ENCODE data around the gene STEAP1. TPM values are rescaled to one million over a fixed set of nuclear protein-coding genes. Genes with fewer than 3 reads are reported as not detected.
"Not testable (repeated sequence)": the region's sequence is repeated elsewhere in the genome, so short reads cannot be mapped to it uniquely, and the experiment has no call there.

The STEAP1 gene
- polyA plus RNA-seq, 3 donors, result 10.4 to 16.2 (median 14.0) TPM

DNA sequence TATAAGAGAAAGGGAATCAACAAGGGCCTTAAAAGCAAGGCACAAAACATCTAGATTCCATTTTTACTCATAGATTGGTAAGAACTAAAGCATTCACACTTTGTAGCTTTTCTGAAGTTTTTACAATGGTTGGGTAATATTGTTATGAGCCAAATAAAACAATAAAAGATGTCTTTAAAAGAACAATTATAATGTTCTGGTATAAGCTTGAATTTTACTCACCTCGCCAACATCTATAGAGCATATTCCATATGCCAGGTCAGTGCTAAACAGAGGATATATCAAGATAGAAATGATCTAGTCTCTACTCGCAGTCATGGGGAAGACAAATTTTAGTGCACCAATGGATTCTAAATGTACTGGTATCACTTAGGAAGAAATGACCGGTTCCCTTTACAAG is 11.9 kb downstream of the STEAP1 start:
- DNase-seq (ENCODE audit: extremely low read depth in 1 of 11, low read depth in 9 of 11, low spot score in 4 of 11), result no peak

DNA sequence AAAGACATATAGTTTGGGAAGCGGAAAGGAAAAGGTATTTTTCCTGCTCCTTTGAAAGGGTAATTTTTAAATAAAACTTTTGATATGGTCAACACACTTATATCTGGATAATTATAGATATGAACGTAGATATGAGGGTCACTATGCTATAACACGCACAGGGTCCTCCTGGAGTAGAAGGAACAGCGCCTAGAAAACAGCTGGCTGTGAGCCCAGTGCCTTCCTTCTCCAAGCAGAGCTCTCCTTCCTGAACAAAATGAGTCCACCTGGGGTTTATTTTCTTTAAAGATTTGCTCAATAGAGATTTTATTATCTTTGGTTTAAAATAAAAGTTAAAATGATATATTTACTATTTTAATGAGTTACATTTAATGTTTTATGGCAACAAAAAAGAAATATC is 13.1 kb downstream of the STEAP1 start:
- no peak for DNase-seq (ENCODE audit: extremely low read depth in 1 of 11, low read depth in 9 of 11, low spot score in 4 of 11)

DNA sequence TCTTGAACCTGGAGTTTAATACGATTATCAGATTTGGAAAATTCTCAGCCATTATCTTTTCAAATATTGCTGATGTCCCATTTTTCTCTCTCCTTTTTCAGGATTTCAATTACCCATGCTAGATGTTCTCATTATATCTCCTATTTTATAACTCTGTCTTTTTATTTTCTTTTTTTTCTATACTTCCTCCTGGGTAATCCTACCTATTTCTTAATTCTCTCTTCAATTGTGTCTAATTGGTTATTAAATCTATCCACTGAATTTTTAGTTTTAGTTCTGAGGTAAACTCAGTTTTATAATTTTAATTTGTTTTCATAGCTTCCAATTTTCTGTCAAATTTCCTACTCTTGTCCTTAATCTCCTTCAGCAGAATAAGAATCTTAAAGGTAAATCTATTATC is 15.6 kb downstream of the STEAP1 start:
- no peak for DNase-seq (ENCODE audit: extremely low read depth in 1 of 11, low read depth in 9 of 11, low spot score in 4 of 11)

DNA sequence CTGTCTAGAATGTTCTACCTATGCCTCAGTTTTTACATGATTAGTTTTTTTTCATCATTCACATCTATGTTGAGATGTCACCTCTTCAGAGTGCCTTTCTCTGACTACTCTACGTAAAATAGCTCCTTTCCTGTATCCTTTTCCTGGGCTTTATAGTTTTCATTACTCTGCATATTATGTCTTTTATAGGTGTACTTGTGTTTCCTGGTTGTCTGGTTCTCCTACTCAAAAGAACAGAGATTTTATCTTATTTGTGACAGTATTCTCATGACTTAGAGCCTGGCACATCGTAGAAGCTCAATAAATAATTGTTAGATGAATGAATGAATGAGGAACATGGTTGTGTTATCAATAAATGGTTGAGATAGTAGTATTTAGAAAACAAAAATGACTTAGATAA is 17.9 kb downstream of the STEAP1 start:
- DNase-seq (ENCODE audit: extremely low read depth in 1 of 11, low read depth in 9 of 11, low spot score in 4 of 11), result no peak

DNA sequence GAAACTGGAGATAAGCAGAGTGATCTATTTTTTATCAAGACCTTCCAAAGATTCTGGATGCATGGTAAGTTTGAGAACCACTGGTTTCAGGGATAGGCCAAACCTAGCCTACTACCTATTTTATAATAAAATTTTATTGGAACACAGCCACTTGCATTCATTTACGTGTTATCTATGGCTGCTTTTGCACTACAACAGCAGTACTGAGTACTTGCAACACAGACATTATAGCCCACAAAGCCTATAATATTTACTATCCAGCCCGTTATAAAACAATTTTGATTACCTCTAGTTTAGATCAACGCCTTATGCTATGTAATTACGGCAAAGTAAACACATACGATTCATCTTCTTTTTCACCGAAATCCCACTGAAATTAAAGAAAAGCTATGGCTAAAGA is 18.4 kb downstream of the STEAP1 start:
- no peak for DNase-seq (ENCODE audit: extremely low read depth in 1 of 11, low read depth in 9 of 11, low spot score in 4 of 11)

DNA sequence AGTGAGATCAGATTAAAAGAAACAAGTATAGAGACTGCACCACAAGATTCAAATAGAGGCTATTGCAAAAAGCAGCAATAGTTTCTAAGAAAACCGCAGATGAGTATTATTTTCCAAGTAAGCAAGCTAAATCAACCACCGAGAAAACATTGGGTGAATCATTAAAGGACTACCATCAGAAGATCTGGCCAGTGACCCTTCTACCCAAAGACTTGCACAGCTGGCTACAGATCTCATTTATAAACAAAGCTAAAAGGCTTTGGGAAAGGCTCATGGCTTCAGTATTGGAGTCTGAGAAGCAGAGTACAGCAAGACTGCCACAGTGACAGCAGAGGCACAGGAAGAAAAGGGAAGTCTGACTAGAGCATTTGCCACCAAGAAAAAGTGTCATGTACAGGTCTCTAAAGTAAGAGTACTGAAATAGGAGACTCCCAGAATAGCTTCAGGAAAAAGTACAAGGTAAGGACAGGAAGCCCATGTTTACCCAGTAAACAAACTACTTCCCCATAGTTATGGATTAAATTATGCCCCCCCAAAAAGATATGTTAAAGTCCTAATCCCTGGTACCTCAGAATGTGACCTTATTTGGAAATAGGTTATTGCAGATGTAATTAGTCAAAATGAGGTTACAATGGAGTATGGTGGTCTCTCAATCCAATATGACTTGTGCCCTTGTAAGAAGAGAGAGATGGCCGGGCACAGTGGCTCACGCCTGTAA is 19.0 kb downstream of the STEAP1 start:
- no peak for DNase-seq (ENCODE audit: extremely low read depth in 1 of 11, low read depth in 9 of 11, low spot score in 4 of 11)

DNA sequence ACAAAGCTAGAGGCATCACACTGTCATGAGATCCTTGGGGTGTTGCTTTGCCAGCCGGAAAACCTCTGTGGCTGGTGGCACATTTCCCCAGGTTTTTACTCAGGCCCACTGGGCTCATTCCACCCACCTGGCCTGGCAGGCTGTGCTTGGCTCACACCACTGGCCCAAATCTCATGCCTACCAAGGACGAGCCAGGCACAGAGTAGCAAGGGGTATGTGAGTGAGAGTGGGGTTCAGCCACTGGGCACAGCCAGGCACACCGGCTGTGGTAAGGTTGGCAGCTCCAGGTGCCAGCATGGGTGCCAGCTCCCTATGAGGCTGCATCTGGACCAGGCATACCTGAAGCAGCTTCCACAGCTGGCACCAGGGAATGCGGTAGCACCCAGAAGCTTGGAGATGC is 21.4 kb downstream of the STEAP1 start:
- DNase-seq (ENCODE audit: extremely low read depth in 1 of 11, low read depth in 9 of 11, low spot score in 4 of 11), result no peak

DNA sequence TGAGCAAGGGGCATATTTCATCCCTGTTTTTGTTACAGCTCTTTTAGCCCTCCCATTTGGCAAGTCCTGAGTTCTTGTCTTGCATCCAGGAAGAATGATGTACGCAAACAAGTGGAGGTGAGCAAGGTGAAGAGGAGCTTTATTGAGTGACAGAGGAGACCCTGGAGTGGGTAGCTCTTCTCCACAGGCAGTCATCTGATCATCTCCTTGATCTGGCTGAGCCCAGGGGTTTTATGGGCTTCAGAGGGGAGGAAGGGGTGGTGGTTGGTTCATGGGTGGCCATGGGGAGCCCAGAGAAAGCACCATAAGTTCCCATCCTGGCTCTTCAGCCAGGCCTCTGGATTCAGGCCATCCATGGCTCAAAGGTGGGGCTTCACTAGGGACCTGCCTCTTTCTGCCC is 21.9 kb downstream of the STEAP1 start:
- no peak for DNase-seq (ENCODE audit: extremely low read depth in 1 of 11, low read depth in 9 of 11, low spot score in 4 of 11)

DNA sequence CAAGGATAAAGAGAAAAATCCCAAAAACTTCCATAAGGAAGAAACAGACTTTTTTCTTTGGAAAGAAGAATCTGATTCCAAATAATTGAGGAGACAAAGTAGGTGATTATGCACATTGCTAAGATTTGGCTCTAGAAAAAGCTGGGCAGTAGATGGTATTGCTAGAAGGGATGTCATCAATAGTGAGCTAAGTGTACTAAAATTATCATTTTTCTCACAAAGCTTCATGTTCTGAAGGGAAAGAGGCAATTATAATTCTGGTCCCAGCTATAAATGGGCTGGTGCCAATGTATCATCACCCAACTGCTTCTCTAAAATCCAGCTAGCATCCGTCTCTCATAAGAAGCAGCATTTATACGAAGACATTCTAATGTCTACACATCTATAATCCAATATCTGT is 23.9 kb downstream of the STEAP1 start:
- DNase-seq (ENCODE audit: extremely low read depth in 1 of 11, low read depth in 9 of 11, low spot score in 4 of 11), result no peak

DNA sequence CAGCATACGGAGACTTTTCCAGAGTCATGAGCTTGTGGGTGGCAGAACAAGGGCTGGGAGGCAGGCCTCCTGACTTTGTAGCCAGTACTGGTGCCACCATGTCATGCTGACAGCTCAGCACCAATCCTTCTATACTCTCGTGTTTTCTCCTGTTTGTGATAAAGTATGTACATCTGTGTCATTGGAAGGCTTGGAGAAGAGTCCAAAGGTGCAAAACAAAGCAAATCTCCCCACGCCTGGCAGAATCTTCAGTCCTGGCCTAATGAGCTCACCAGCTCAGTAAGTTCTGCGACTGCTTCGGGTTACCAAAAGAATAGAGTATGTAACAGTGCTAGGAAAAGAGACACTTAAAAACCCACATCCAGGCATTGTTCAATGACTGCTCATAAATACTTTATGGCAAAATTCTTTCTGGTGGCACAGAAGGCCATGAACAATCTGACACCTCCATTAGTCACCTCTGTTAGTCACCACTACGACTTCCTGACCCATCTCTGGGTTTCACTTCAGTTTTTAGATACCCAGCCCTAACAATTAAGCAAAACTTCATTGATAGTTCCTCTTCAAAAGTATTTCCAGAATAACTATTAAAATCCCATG is 24.5 kb downstream of the STEAP1 start:
- no peak for DNase-seq (ENCODE audit: extremely low read depth in 1 of 11, low read depth in 9 of 11, low spot score in 4 of 11)

DNA sequence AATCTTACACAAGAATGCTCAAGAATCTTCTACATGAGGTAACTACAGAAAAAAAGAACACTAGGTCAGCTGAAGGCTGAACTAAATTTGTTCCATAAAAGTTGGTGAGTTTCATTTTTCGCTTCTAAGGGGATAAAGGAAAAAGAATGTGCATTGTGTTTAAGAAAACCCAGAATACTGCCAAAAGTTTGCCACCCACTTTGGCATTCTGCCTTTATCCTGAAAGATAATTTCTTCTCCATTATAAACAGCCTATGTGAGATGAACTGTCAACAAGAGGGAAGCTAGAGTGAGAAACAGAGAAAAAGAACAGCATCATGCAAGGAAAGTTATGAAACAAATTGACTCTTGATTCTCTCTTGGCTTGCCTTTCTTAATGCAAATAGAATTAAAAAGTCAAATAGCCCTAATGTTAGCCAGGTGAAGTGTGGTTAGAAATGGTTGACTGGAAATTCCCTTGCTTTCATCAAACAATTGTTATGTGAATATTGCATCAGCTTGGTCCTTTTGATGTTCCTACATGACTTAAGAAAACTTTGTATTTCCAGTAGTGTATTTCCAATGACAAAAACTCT is 25.8 kb downstream of the STEAP1 start:
- DNase-seq (ENCODE audit: extremely low read depth in 1 of 11, low read depth in 9 of 11, low spot score in 4 of 11), result no peak

DNA sequence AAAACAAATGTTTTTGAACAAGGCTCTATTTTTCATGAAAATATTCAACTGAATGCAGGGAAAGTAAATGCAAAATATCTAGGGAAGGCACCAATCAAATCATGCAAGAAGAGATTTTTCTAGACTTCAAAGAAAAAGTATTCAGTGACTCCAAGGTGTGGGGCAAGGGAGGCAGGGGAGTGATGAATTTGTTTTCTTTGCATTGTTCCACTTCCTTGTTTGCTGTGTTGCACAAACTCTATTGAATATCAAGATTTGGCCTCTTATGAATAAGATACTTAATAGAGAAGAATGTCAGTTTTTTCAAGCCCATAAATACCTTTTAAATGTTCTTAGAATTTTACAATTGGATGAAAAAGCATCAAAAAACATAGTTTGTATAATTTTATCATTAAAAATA is 26.4 kb downstream of the STEAP1 start:
- DNase-seq (ENCODE audit: extremely low read depth in 1 of 11, low read depth in 9 of 11, low spot score in 4 of 11), result no peak

DNA sequence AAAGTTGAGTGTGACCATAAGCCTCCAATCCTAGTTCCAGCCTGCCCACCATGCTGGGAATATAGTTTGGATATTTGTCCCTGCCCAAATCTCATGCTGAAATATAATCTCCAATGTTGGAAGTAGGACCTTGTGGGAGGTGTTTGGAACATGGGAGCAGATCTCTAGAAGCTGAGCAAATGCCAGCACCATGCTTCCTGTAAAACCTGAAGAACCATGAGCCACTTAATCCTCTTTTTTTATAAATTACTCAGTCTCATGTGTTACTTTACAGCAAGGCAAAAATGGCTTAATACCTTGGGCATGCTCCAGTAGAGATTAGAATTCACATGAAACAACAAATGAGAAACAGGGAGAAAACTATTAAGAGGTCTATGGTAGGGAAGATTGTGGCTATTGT is 27.2 kb downstream of the STEAP1 start:
- no peak for DNase-seq (ENCODE audit: extremely low read depth in 1 of 11, low read depth in 9 of 11, low spot score in 4 of 11)

DNA sequence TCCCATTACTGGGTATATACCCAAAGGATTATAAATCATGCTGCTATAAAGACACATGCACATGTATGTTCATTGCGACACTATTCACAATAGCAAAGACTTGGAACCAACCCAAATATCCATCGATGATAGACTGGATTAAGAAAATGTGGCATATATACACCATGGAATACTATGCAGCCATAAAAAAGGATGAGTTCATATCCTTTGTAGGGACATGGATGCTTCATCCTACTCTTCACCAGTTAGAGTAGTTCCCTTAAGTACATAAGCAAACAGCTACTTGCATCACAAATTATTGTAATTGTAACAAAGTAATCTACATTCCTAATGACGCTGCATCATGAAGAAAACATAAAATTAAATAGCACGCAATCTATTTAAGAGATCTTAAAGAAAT is 32.0 kb downstream of the STEAP1 start:
- not testable (repeated sequence) for DNase-seq (ENCODE audit: extremely low read depth in 1 of 11, low read depth in 9 of 11, low spot score in 4 of 11)

DNA sequence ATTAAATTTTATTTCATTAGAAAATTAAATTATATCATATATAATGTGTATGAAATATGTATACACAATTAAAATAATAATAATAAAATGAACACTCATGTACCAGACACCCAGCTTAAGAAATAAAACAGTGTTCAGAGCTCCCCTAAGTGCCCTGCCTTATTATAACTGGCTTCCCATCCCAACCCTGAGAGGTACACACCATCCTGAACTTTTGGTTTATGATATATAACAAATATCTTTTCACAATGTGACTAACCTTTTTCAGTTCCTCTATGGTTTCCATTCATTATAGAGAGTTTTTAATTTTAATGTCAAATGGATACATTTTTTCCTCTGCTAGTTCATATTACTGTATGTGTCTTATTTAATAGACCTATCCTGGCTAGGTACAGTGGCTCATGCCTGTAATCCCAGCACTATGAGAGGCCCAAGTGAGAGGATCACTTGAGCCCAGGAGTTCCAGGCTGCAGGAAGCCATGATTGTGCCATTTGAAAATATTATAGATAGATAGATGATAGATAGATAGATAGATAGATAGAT is 33.3 kb downstream of the STEAP1 start:
- no peak for DNase-seq (ENCODE audit: extremely low read depth in 1 of 11, low read depth in 9 of 11, low spot score in 4 of 11)

DNA sequence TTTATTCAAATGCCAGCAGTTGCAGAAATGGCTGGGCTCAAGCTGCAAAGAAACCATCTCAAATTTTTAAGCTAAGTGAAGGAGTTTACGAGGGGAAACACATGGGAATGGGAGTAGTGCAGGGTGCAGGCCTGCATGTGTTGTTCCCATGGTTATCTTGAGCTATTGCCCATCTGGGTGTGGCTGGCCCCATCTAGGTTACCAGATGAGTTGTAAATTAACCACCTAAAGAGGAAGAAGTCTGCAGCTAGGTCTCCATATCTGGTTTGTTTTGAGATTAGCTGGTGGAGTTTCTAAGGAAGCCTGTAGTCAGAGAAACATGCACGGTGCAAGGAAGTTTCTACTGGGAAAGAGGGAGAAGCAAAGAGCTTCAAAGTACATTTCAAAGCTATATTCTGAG is 34.0 kb downstream of the STEAP1 start:
- no peak for DNase-seq (ENCODE audit: extremely low read depth in 1 of 11, low read depth in 9 of 11, low spot score in 4 of 11)

DNA sequence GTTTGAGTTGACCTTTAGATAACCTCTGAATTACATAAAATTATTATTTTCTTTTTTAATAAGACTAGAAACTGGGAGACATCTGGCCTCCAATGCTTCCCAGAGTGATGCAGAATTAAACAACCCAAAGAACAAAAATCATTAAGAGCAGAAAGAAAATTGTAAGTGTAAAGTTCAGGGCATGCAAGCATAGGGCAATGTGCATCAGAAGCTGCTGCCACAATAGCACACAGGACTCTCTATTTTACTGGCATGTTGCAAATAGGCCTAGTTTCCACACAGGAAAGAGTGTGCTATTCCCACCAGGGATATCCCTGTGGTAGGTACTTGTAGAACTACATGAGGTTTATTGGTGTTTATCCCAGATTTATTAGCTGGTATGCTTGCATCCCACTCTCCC is 36.7 kb downstream of the STEAP1 start:
- no peak for DNase-seq (ENCODE audit: extremely low read depth in 1 of 11, low read depth in 9 of 11, low spot score in 4 of 11)

DNA sequence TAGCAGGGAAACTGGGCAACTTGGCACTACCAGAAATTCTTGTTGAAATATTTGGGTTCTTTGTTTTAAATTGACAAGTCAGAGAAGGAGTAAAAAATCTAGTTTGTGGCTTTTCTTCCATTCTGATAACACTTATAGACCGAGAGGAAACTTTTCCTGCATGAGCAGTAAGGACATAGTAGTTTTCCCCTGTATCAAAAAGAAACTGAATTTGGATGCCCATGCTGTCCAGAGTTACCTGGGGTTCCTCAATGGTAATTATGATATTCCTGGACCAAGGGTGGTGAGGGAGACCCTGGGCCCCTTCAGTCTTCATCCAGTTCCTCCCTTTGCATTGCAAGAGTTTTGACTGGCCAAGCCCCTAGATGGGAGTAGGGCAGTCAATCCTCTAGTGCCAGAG is 37.4 kb downstream of the STEAP1 start:
- no peak for DNase-seq (ENCODE audit: extremely low read depth in 1 of 11, low read depth in 9 of 11, low spot score in 4 of 11)

DNA sequence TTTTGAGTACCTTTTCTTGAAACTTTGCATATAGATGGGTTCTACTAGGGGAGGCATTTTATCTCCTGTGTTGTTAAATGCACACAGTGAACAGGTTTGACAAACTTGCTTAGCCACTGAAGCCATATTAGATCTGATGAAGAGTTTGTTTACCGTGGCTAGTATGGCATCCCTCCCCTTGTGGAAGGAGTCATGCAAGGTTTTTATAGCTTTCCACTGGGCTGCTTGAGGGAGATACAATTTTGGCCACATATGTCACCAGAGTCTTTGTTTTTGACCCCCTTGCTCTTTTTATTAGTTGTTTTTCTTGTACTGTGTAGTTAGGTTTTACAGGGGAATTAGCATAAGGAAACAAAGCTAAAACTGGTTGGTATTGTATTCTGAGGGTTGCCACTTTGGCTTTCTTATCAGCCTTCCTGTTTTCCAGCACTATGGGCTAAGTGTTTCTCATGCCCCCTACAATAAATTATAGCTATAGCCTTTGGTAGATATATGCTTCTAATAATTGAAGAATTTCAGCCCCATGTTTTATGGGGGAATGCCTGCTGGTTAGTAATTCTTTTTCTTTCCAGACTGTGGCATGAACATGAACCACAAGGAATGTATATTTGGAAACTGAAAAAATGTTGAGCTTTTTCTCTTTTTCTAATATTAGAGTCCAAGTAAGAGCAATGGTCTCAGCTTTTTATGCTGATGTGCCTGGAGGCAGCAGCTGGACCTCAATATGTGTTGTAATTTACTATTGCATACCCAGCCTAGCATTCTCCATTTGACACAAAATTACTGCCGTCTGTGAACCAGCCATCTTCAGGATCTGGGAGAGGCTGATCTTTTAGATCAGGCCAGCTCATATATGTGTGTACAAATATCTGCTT is 38.8 kb downstream of the STEAP1 start:
- no peak for DNase-seq (ENCODE audit: extremely low read depth in 1 of 11, low read depth in 9 of 11, low spot score in 4 of 11)
